ENCODE measurements around the gene ASCC3. TPM values are rescaled to one million over a fixed set of nuclear protein-coding genes. Genes with fewer than 3 reads are reported as not detected.

The ASCC3 gene
- total and polyA plus RNA-seq, 2 experiments from 2014 or later, result 92.9 to 129 TPM

GRCh38 chr6:100693249-100693927 lies 187.7 kb downstream of the ASCC3 start (continued):
- no peak for TF ChIP-seq REST (IDR thresholded peaks at IDR 0.05; ENCODE audit: unreplicated experiment)
- no peak for TF ChIP-seq EZH2phosphoT487 (IDR thresholded peaks at IDR 0.05; ENCODE audit: unreplicated experiment)

- H3K36me3 ChIP-seq (ENCODE audit: insufficient read depth), result no peaks in the 10 kb centered on the region
- H2AFZ ChIP-seq, result no peak overlapping the region
- no peaks in the 10 kb centered on the region for H3K4me1 Mint-ChIP-seq
- H4K20me1 ChIP-seq (replicated peaks; ENCODE audit: insufficient read depth), result no peaks in the 10 kb centered on the region
- no peaks in the 10 kb centered on the region for H3K9me3 Mint-ChIP-seq
- no peaks in the 10 kb centered on the region for H3F3A ChIP-seq (replicated peaks; ENCODE audit: low read depth)
- no peak for DNase-seq (ENCODE audit: low spot score)
- no peak overlapping the region for H3K27ac Mint-ChIP-seq
- H3K27me3 Mint-ChIP-seq (ENCODE audit: insufficient read depth, low read depth, poor library complexity), result no peaks in the 10 kb centered on the region
- TF ChIP-seq ZNF114 (CRISPR knock-in tag; IDR thresholded peaks at IDR 0.05), result no peak
- no peaks in the 10 kb centered on the region for H3K4me1 ChIP-seq (ENCODE audit: insufficient read depth)
- no peaks in the 10 kb centered on the region for H3K9me2 ChIP-seq (ENCODE audit: insufficient read depth)
- H3K4me3 Mint-ChIP-seq, result no peak overlapping the region
- no peaks in the 10 kb centered on the region for H3K36me3 Mint-ChIP-seq (ENCODE audit: low read depth)
- H3K4me2 ChIP-seq, result no peak overlapping the region
- H3K27me3 ChIP-seq (ENCODE audit: insufficient read depth), result no peaks in the 10 kb centered on the region
- H3K27ac ChIP-seq (ENCODE audit: low read depth), result no peak overlapping the region
- no peak for ATAC-seq
- H3K79me2 ChIP-seq (replicated peaks; ENCODE audit: insufficient read depth), result no peaks in the 10 kb centered on the region
- H3K4me3 ChIP-seq, result no peak overlapping the region
Observed at GRCh38 chr6:100691972-100692371, 189.2 kb downstream of the ASCC3 start.

GRCh38 chr6:100686216-100686615 lies 194.9 kb downstream of the ASCC3 start:
- Mint-ChIP-seq H3K4me3 (no peak overlapping the region), H3K9me3 (no peaks in the 10 kb centered on the region), H3K27ac (no peak overlapping the region), H3K36me3 (ENCODE audit: low read depth) (no peaks in the 10 kb centered on the region), H3K27me3 (ENCODE audit: insufficient read depth, low read depth, poor library complexity) (no peaks in the 10 kb centered on the region), H3K4me1 (no peaks in the 10 kb centered on the region)
- Histone ChIP-seq H3K27ac (ENCODE audit: low read depth) (no peak overlapping the region), H3K4me2 (no peak overlapping the region), H3K36me3 (ENCODE audit: insufficient read depth) (no peaks in the 10 kb centered on the region), H3K9me2 (ENCODE audit: insufficient read depth) (no peaks in the 10 kb centered on the region), H3K4me1 (ENCODE audit: insufficient read depth) (no peaks in the 10 kb centered on the region), H3K4me3 (no peak overlapping the region), H3K79me2 (replicated peaks; ENCODE audit: insufficient read depth) (no peaks in the 10 kb centered on the region), H3F3A (replicated peaks; ENCODE audit: low read depth) (no peaks in the 10 kb centered on the region), H3K27me3 (ENCODE audit: insufficient read depth) (no peaks in the 10 kb centered on the region), H4K20me1 (replicated peaks; ENCODE audit: insufficient read depth) (no peaks in the 10 kb centered on the region), H2AFZ (no peak overlapping the region)
- ATAC-seq (no peak), DNase-seq (ENCODE audit: low spot score) (no peak)
- TF ChIP-seq JUNB (IDR thresholded peaks at IDR 0.05; ENCODE audit: unreplicated experiment), result no peak
- no peak for TF ChIP-seq REST (IDR thresholded peaks at IDR 0.05; ENCODE audit: unreplicated experiment)
- no peak for TF ChIP-seq ZNF114 (CRISPR knock-in tag; IDR thresholded peaks at IDR 0.05)
- no peak for TF ChIP-seq CREB1 (CRISPR knock-in tag; IDR thresholded peaks at IDR 0.05; ENCODE audit: low read depth)
- no peak for TF ChIP-seq EZH2 (IDR thresholded peaks at IDR 0.05; ENCODE audit: low read depth, unreplicated experiment)

Measured in GM23338 (cell line).